Measurements from ENCODE around the gene ZFC3H1.
"Not testable (repeated sequence)": the region's sequence is repeated elsewhere in the genome, so short reads cannot be mapped to it uniquely, and the experiment has no call there.

The ZFC3H1 gene

DNA sequence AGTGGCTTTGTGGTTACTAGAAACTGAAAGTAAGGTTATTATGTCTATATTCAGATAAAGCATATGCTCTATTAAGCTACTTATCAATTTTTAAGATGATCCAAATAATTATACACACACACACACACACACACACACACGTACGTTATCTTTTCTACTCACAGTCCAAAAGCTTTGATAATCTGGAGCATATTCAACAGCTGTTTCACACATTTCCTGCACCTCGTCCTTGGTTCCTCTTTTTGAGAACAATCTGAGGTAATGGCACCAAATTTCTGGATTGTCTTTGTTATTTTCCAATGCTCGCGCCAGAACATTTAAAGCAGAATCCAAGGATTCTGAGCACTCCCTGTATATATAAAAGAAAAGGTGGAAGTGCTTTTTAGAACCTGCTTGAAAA, 37.5 kb downstream of the ZFC3H1 start:
- no peak for DNase-seq

GRCh38 chr12:71625476-71625875, 38.2 kb downstream of the ZFC3H1 start:
- DNase-seq, result no peak

GRCh38 chr12:71621938-71622337, 41.7 kb downstream of the ZFC3H1 start:
- no peak for DNase-seq

DNA sequence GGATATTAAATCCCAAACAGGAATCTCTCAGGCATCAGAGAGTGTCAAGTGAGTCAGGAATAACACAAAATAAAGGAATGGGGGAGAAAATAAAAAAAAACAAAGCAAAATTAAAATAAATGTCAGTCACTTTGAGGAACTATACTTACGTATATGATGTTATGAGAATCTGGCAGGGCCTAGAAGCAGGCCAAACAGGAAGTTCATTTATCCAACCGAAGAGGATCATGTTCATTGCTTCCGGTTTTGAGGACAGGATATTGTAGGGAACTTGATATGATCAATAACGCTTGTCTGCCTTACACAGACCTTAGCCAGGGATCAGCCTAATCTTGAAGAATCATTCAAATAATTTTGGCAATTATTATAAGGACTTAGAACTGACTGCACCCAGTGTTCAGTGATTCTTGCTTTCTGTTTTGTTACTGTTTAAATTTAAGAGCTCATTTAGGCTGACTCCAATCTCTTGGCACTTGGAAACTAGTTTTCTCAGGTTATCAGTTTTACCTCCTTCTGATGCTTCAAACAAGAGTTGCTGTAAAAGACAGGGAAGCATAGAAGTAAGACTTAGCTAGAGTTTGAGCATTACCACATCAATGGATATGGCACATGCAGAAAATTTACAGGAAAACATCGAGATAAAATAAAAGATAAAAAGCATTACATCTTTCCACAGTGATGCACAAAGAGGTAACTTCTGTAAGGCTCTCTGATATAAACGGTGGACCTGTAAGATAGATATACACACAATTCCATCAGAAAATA, 53.4 kb downstream of the ZFC3H1 start:
- DNase-seq, result no peak

- DNase-seq, result no peak
Measured at GRCh38 chr12:71607494-71608330, 55.9 kb downstream of the ZFC3H1 start.

GRCh38 chr12:71605039-71605438, 58.6 kb downstream of the ZFC3H1 start:
- no peak for DNase-seq

GRCh38 chr12:71602761-71603577, 60.7 kb downstream of the ZFC3H1 start:
- no peak for DNase-seq

DNA sequence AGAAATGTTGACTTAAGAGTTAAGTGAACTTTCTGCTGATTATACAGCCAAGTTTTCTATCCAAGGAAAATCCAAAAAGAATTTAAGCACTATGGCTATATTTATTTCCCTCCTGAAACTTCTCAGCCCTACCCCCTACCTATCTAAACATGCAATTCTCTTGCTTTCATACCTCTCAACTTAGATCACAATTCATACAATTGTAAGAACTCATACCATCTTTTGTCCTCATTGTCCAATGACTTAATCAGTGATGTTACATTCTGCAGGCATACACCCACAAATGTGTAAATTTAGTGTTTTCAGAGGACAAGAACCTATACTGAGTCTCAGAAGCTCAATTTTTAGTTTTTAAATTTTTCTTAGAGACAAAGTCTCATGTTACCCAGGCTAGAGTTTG, 62.1 kb downstream of the ZFC3H1 start:
- DNase-seq, result no peak

DNA sequence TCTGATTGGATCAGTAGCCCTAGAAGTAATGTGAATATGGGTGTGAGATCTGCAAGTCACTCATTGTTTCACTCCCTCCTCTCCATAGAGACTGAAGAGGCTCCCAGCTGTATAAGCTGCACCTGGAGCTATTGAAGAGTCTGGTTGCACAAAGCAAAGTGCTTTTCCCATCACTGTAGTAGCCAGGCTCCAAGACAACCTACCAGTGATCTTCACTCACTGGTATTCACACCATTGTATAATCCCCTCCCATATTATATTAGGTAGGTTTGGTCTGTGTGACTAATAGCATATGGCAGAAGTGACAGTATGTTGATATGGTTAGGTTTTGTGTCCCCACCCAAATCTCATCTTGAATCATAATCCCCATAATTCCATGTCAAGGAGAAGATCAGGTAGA, 64.4 kb downstream of the ZFC3H1 start:
- no peak for DNase-seq

- DNase-seq, result no peak
Measured at GRCh38 chr12:71594214-71594948, 69.3 kb downstream of the ZFC3H1 start.

- DNase-seq, result no peak
Measured at GRCh38 chr12:71592841-71593240, 70.8 kb downstream of the ZFC3H1 start.

GRCh38 chr12:71591601-71592000, 72.0 kb downstream of the ZFC3H1 start:
- DNase-seq, result no peak

DNA sequence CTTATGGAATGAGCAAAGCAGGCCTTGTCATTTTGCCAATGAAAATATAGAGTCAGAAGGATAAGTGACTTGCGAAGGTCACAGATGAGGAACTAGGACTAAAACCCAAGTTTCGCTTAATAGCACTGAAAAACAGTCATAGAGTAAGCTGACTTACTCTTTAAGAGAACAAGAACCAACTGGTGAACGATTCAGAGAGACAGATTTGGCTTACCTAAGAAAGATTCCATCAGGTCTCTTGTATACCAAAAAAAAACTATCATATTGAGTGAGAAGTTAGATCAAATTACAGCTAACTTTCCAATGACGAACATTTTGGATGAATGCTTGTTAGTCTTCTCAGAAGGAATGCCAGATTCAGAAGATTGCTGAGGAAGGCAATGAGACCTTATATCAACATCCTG, 74.2 kb downstream of the ZFC3H1 start:
- DNase-seq, result no peak

DNA sequence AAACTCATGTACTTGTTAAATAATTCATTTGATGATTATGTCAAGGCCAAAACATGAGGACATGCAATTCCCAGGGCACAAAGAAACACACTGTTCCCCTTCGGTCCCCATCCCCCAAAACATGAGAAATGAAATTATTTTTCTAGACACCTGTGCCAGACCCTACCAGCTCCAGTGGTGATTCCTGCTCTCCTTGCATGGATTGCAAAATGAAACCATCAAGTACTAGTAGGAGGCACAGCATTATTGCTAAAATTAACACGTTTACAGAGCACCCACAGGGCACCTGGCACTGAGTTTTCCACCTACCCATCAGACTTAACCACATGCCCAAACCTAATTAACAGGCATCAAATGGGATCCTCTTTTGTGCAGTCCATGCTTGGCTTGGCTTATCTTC, 76.6 kb downstream of the ZFC3H1 start:
- no peak for DNase-seq

GRCh38 chr12:71585218-71585617, 78.4 kb downstream of the ZFC3H1 start:
- DNase-seq, result no peak

- no peak for DNase-seq
Measured at GRCh38 chr12:71584356-71584755, 79.3 kb downstream of the ZFC3H1 start.

- DNase-seq, result no peak
Measured at GRCh38 chr12:71582925-71583324, 80.7 kb downstream of the ZFC3H1 start.

DNA sequence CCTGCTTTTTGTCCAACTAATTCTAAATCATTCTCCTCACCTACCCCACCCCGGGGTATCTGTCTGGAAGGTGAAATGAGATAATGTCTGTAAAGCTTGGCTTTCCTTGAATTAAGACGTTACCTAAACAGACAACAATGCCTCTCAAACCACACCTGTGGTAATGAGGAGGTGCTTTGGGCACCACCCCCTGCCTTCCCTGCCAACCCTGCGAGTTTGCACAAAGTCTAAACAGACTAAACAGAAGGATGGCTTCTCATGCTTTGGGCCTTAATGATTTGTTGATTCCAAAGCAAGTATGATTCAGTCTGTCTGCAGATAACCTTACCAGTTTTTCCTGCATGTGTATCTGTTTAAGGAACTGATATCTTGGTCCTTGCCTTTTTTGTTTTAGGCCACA, 82.4 kb downstream of the ZFC3H1 start:
- no peak for DNase-seq

DNA sequence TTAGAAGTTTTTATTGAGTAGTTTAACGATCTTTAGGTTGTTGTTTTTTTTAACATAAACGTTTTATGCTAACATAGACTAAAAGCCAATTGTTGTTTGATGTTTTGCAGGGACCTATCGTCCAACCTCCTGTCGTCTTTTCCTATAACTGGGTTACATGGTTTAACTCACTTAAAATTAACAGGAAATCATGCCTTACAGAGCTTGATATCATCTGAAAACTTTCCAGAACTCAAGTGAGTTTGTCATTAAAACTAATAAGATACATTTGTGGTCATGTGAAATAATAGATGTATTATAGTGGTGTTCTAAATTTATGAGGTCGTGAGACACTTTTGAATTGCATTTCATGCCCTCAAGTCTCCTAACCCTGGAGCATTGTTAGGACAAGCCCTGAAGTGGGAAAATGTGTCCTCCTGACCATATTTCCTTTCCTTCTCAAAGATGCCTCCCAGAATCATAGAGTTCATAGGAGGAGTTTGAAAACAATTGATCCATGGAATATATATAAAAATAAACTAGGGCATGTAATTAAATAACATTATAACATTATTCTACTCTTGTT, 84.9 kb downstream of the ZFC3H1 start:
- DNase-seq, result no peak

DNA sequence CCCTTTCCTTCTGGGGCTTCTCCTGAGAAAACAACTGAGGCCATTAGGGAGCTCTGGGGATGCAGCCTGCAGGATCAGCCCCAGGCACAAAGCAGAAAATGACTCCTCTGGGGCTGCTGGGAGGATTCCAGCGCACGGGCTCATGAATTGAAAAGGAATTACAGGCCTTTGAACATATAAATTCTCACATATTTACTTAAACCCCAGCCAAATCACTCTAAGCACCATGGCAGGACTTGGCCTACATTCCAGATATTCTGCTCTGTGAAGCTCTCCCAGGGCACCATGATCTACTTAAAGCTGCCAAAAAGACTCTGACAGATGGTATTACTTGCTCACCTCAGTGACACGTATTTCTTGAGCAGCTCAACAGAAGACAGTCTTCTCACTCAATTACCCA, 87.2 kb downstream of the ZFC3H1 start:
- no peak for DNase-seq

GRCh38 chr12:71569885-71570284, 93.8 kb downstream of the ZFC3H1 start:
- not testable (repeated sequence) for DNase-seq

DNA sequence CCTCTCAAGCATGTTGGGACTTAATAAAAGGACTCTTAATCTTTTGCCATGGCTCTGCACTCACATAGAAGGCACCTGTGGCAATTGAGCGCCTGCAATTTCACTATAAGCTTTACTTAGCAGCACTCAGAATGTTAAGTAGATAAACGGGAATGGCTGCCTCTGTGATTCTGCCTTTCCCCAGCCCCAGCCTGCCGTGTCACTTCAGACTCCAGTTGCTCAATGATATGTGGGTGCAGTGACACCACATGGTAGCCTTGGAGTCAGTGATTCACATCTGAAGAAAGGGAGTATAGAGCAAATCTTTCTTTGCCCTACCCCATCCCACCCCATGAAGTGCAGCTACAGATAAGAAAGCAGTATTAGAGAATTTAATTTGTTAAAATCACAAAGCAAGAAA, 96.1 kb downstream of the ZFC3H1 start:
- DNase-seq, result no peak

Measured in activated CD4-positive, alpha-beta T cell treated with anti-CD3 and anti-CD28 coated beads for 48 hours (primary cell).